GM19467 (cell line): Measurements from ENCODE around the gene PDC.

Experiments used
- ATAC-seq: cut with Tn5 transposase; IDR thresholded peaks from one replicate; pipeline ENCODE4 v1.9.1; 2021; ENCODE audit warnings: mild to moderate bottlenecking, moderate library complexity; ENCODE audit not compliant: unreplicated experiment

The PDC gene

GRCh38 chr1:186461014-186461413, at the start of gene PDC:
TSS of gene PDC (minus strand) at chr1:186461114. CDS start at chr1:186449459, 11,655 bp downstream.
- ATAC-seq: no peak

GRCh38 chr1:186503190-186503589, 42.3 kb upstream of the PDC start:
- ATAC-seq: no peak

GRCh38 chr1:186502087-186502486, 41.2 kb upstream of the PDC start:
- no peak for ATAC-seq

GRCh38 chr1:186500804-186501203, 39.9 kb upstream of the PDC start:
- no peak for ATAC-seq

- ATAC-seq: no peak
These were observed 38.7 kb upstream of the PDC start for GRCh38 chr1:186499571-186499970.

GRCh38 chr1:186498695-186499389, 37.9 kb upstream of the PDC start:
- no peak for ATAC-seq

GRCh38 chr1:186498071-186498470, 37.2 kb upstream of the PDC start:
- ATAC-seq: no peak

GRCh38 chr1:186497651-186498050, 36.7 kb upstream of the PDC start:
- no peak for ATAC-seq

GRCh38 chr1:186496171-186496851, 35.4 kb upstream of the PDC start:
- ATAC-seq: no peak

- no peak for ATAC-seq
These were observed 33.9 kb upstream of the PDC start for GRCh38 chr1:186494832-186495271.

GRCh38 chr1:186492531-186493291, 31.8 kb upstream of the PDC start:
- ATAC-seq: no peak

- no peak for ATAC-seq
These were observed 30.4 kb upstream of the PDC start for GRCh38 chr1:186491336-186491735.

GRCh38 chr1:186487163-186487562, 26.2 kb upstream of the PDC start:
- no peak for ATAC-seq

GRCh38 chr1:186486061-186486460, 25.1 kb upstream of the PDC start:
- ATAC-seq: no peak

GRCh38 chr1:186483561-186483960, 22.6 kb upstream of the PDC start:
- no peak for ATAC-seq

GRCh38 chr1:186482661-186483255, 21.8 kb upstream of the PDC start:
- ATAC-seq: peak; percentile 86

GRCh38 chr1:186481303-186481888, 20.5 kb upstream of the PDC start:
- ATAC-seq: no peak

GRCh38 chr1:186479162-186479561, 18.2 kb upstream of the PDC start:
- no peak for ATAC-seq

GRCh38 chr1:186476264-186477040, 15.5 kb upstream of the PDC start:
- no peak for ATAC-seq

GRCh38 chr1:186474208-186474607, 13.3 kb upstream of the PDC start:
- ATAC-seq: no peak
